Dendritic cell treated with granulocyte-macrophage colony-stimulating factor and Interleukin-4, amounts not matched to agents 40 ng/mL and 50 ng/mL, for 4 days (primary cell): ENCODE measurements around the gene ST6GAL1.
"Not testable (repeated sequence)": the region's sequence is repeated elsewhere in the genome, so short reads cannot be mapped to it uniquely, and the experiment has no call there.

ENCODE experiments used
- H3K27ac Mint-ChIP-seq: one replicate; pipeline ENCODE4 v1.8.0; 2022; ENCODE audit warnings: mild to moderate bottlenecking, mixed read lengths
- H3K27me3 Mint-ChIP-seq: one replicate; pipeline ENCODE4 v1.8.0; 2022; ENCODE audit warnings: mild to moderate bottlenecking, mixed read lengths
- H3K36me3 Mint-ChIP-seq: one replicate; pipeline ENCODE4 v1.8.0; 2022; ENCODE audit warnings: low read depth, mixed read lengths
- H3K4me1 Mint-ChIP-seq: one replicate; pipeline ENCODE4 v1.8.0; 2022; ENCODE audit warnings: low read depth, mixed read lengths
- H3K4me3 Mint-ChIP-seq: one replicate; pipeline ENCODE4 v1.8.0; 2022; ENCODE audit warnings: mild to moderate bottlenecking, moderate library complexity, mixed read lengths
- H3K9me3 Mint-ChIP-seq: one replicate; pipeline ENCODE4 v1.8.0; 2022; ENCODE audit warnings: mixed read lengths
- intact Hi-C: fragments of 100-400 bp; cut with micrococcal nuclease; formaldehyde crosslinking; loops from one replicate; pipeline ENCODE4 v1.15.0; 2022

ST6GAL1 gene

DNA sequence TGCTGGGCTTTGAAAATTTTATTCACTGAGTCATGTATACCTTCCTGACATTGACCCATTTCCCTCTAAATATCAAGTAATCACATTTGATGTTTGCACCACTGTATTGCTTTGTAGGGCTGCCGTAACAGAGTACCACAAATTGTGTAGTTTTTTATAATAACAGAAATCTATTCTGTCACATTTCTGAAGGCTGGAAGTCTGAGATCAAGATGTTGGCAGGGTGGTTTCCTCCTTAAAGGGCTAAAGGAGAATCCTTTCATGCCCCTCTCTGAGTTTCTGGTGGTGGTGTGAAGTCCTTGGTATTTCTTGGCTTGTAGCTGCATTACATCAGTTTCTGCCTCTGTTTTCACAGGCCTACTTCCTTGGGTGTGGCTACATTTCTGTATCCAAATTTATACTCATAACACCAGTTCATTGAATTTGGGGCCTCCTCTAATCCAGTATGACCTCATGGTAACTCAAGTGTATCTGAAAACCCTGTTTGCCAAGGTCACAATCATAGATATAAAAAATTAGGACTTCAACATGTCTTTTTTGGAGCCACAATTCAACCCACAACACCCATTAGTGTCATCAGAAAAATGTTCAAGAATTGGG is 29.1 kb upstream of the ST6GAL1 start:
- Mint-ChIP-seq H3K27me3 (peaks cover 1% of the 10 kb centered on the region), H3K36me3 (no peaks in the 10 kb centered on the region), H3K4me1 (peaks cover 6% of the 10 kb centered on the region), H3K4me3 (no peak overlapping the region), H3K27ac (no peak overlapping the region), H3K9me3 (no peaks in the 10 kb centered on the region)
- intact Hi-C loops: no loop called here

- peaks cover 3% of the 10 kb centered on the region for H3K27me3 Mint-ChIP-seq
- no peaks in the 10 kb centered on the region for H3K9me3 Mint-ChIP-seq
These were observed 28.2 kb upstream of the ST6GAL1 start for GRCh38 chr3:186902154-186902553.

DNA sequence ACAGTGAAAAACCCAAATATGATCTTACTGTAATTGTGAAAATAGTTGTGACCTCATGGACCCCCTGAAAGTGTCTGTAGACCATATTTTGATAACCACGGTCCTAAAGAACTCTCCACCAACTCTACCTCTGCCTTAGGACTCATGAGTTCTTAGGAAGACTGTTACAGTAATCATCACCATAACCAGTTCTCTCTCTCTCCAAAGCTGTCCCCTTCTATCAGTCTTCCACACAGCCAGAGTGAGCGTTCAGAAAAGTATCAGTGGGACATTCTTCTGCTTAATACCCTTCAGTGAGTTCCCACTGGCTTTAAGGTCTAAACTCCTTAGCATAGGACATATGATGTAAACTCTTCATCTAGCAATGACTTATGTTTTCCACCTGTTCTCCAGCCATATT is 27.6 kb upstream of the ST6GAL1 start:
- intact Hi-C loops: no loop called here
- Mint-ChIP-seq H3K27me3 (peaks cover 3% of the 10 kb centered on the region), H3K36me3 (no peaks in the 10 kb centered on the region), H3K27ac (no peak overlapping the region), H3K4me3 (no peak overlapping the region), H3K9me3 (no peaks in the 10 kb centered on the region), H3K4me1 (peaks cover 6% of the 10 kb centered on the region)

More at GRCh38 chr3:186902154-186902553, 28.2 kb upstream of the ST6GAL1 start:
- intact Hi-C loops: no loop called here
- Mint-ChIP-seq H3K36me3 (no peaks in the 10 kb centered on the region), H3K4me3 (no peak overlapping the region), H3K4me1 (peaks cover 6% of the 10 kb centered on the region), H3K27ac (no peak overlapping the region)

GRCh38 chr3:186903676-186904075 is 26.6 kb upstream of the ST6GAL1 start:
- H3K4me3 Mint-ChIP-seq, H3K9me3 Mint-ChIP-seq, H3K27me3 Mint-ChIP-seq, intact Hi-C loops, H3K36me3 Mint-ChIP-seq, H3K27ac Mint-ChIP-seq: not testable (repeated sequence)
- H3K4me1 Mint-ChIP-seq: peaks cover 12% of the 10 kb centered on the region

DNA sequence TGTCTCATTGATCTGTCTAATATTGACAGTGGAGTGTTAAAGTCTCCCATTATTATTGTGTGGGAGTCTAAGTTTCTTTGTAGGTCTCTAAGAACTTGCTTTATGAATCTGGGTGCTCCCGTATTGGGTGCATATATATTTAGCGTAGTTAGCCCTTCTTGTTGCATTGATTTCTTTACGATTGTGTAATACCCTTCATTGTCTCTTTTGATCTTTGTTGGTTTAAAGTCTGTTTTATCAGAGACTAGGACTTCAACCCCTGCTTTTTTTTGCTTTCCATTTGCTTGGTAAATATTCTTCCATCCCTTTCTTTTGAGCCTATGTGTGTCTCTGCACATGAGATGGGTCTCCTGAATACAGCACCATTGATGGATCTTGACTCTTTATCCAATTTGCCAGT is 23.3 kb upstream of the ST6GAL1 start:
- H3K27me3 Mint-ChIP-seq, H3K9me3 Mint-ChIP-seq, H3K27ac Mint-ChIP-seq, H3K4me3 Mint-ChIP-seq, intact Hi-C loops, H3K36me3 Mint-ChIP-seq: not testable (repeated sequence)
- H3K4me1 Mint-ChIP-seq: peaks cover 16% of the 10 kb centered on the region

DNA sequence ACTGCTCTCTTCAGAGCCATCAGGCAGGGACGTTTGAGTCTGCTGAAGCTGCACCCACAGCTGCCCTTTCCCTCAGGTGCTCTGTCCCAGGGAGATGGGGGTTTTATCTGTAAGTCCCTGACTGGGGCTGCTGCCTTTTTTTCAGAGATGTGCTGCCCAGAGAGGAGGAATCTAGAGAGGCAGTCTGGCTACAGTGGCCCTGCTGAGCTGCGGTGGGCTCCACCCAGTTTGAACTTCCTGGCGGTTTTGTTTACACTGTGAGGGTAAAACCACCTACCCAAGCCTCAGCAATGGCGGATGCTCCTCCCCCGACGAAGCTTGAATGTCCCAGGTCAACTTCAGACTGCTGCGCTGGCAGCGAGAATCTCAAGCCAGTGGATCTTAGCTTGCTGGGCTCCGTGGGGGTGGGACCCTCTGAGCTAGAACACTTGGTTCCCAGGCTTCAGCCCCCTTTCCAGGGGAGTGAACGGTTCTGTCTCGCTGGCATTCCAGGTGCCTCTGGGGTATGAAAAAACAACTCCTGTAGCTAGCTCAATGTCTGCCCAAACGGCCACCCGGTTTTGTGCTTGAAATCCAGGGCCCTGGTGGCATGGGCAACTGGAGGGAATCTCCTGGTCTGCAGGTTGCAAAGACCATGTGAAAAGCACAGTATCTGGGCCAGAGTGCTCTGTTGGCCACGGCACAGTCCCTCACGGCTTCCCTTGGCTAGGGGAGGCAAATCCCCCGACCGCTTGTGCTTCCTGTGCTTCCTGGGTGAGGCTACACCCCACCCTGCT is 21.1 kb upstream of the ST6GAL1 start:
- intact Hi-C loops: no loop called here
- Mint-ChIP-seq H3K4me1 (peaks cover 28% of the 10 kb centered on the region), H3K9me3 (no peaks in the 10 kb centered on the region), H3K27ac (no peak overlapping the region), H3K36me3 (no peaks in the 10 kb centered on the region), H3K27me3 (peaks cover 2% of the 10 kb centered on the region), H3K4me3 (no peak overlapping the region)

DNA sequence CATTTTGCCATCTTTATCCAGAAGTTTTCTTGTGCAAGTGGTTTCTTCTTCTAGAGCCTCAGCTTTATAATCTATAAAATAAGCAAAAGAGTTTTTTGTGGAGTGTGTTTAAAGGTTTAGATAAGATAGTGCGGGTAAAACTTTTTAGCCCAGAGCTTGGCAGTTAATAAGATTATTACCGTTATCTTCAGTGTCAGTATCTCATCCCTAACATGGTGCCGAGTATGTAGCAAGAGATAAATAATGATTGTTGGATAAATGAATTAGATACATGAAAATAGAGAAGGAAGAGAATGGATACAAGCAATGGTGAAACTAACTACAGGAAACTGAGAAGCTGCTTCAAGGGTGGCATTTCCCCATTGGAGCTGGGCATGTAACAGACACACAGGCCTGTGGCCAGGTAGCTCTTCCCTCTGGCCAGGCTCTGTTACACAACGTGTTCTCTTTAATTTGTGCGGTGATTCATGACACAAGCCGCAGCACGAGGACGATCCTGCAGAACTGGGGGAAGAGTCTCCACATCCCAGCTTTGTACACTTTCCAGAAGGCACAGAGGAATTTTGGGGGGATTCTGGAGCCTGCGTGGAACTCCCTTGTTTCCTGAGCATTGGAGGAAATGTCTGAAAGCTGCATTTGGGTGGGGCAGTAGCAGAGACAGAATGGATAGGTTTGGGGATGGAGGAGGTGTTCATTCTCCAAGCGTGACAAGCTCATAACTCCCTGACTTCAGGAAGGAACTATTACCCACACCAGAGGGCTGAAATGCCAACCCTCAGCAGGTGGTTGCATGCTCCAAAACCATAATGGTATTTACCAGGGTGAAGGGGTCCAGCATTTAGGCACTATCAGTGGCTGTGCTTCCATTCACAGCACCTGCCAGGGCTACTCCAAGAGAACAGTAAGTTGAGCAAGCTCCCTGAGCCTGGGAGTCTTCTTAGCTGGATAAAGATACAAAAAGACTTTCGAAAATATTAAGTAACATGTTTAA is 14.2 kb upstream of the ST6GAL1 start:
- Mint-ChIP-seq H3K4me1 (peaks cover 30% of the 10 kb centered on the region), H3K27me3 (no peaks in the 10 kb centered on the region), H3K4me3 (no peak overlapping the region), H3K36me3 (no peaks in the 10 kb centered on the region), H3K9me3 (no peaks in the 10 kb centered on the region), H3K27ac (peak overlapping the region; percentile 55)
- intact Hi-C loops: no loop called here

GRCh38 chr3:186917512-186918312 is 12.6 kb upstream of the ST6GAL1 start:
- Mint-ChIP-seq H3K4me1 (peaks cover 30% of the 10 kb centered on the region), H3K4me3 (no peak overlapping the region), H3K36me3 (no peaks in the 10 kb centered on the region), H3K9me3 (no peaks in the 10 kb centered on the region), H3K27me3 (no peaks in the 10 kb centered on the region), H3K27ac (no peak overlapping the region)
- intact Hi-C loops: no loop called here

DNA sequence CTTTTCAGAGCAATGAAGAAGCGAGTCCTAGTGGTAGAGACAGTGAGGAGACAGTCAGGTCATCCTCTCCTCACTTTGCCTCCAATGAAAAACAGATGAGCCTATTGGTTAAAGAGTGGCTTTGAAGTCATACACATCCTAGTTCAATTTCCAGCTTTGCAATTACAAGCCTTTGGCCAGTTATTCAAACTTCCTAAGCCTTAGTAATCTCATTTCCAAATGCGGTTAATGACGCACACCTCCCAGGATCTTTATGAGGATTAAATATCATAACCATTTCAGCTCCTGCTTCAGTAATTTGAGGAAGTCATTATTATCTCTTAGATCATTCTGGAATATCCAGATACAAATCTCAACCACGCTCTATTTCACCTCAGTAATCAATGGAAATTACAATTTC is 10.0 kb upstream of the ST6GAL1 start:
- Mint-ChIP-seq H3K4me3 (no peak overlapping the region), H3K9me3 (no peaks in the 10 kb centered on the region), H3K4me1 (peaks cover 14% of the 10 kb centered on the region), H3K27me3 (no peaks in the 10 kb centered on the region), H3K27ac (no peak overlapping the region), H3K36me3 (no peaks in the 10 kb centered on the region)
- intact Hi-C loops: no loop called here

DNA sequence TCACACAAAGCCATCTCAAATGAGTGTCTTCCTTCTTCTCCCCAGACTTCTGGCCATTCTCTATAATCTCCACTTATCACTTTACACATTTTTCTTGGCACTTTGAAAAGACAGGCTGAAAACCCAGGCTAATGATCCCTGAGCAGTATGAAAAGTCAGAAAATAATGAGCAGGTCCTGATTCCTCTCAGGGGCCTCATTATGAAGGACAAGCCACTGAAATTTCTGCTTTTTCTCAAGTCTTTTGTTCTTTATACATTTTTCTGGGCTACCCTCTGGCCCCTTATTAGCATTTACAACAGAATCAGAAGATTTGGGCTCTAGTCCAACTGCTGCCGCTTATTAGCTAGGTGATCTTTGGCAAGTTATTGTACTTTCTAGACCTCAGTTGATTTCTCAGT is 9.5 kb upstream of the ST6GAL1 start:
- intact Hi-C loops: no loop called here
- Mint-ChIP-seq H3K36me3 (no peaks in the 10 kb centered on the region), H3K4me3 (no peak overlapping the region), H3K9me3 (no peaks in the 10 kb centered on the region), H3K4me1 (peaks cover 12% of the 10 kb centered on the region), H3K27ac (no peak overlapping the region), H3K27me3 (no peaks in the 10 kb centered on the region)

DNA sequence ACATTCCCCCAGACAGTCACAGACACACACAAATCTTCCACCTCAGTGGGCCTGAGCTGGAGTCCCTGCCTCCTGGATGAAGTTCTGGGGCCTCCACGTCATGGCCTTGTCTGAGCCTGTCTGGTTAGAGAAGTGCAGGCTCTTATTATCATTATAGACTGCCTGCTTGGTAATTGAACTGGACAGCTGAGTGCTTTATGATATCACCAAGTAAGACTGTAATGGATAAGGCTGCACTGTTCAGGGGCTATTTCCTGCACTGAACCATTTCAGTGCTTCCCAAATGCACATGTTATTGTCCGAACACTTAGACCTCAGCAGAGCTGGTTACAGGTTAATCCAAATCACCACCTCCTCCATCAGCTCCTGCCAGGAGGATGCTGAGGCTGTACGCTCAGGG is 8.7 kb upstream of the ST6GAL1 start:
- no peak overlapping the region for H3K4me3 Mint-ChIP-seq
- H3K9me3 Mint-ChIP-seq: no peaks in the 10 kb centered on the region
- H3K27ac Mint-ChIP-seq: no peak overlapping the region

DNA sequence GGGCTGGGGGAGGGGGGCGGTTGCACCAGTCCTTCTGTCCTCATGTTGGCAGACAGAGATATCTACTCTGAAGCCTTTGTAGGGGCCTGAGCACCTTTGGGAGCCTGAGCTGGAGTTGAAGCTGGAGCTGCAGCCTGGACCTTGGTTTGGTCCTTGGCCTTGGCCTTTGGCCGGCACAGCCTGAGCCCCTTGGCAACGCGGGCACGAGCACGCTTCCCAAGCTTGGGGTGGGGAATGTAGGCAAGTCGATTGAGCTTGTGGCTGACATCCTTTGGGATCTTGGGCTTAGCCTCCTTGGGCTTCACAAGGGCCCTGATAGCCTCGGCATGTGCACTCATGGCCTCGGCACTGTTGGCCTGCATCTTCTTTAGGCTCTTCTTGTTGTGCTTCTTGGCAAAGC is 8.1 kb upstream of the ST6GAL1 start:
- Mint-ChIP-seq H3K4me3 (no peak overlapping the region), H3K36me3 (no peaks in the 10 kb centered on the region), H3K9me3 (no peaks in the 10 kb centered on the region), H3K27me3 (no peaks in the 10 kb centered on the region), H3K4me1 (peaks cover 10% of the 10 kb centered on the region), H3K27ac (no peak overlapping the region)
- intact Hi-C loops: no loop called here

More for the DNA sequence above, 8.7 kb upstream of the ST6GAL1 start:
- Mint-ChIP-seq H3K27me3 (no peaks in the 10 kb centered on the region), H3K36me3 (no peaks in the 10 kb centered on the region), H3K4me1 (peaks cover 11% of the 10 kb centered on the region)
- intact Hi-C loops: no loop called here

- H3K9me3 Mint-ChIP-seq: no peaks in the 10 kb centered on the region
- H3K4me1 Mint-ChIP-seq: peaks cover 10% of the 10 kb centered on the region
- H3K27me3 Mint-ChIP-seq: no peaks in the 10 kb centered on the region
- no peaks in the 10 kb centered on the region for H3K36me3 Mint-ChIP-seq
- intact Hi-C loops: no loop called here
- H3K27ac Mint-ChIP-seq: no peak overlapping the region
- H3K4me3 Mint-ChIP-seq: no peak overlapping the region
These were observed 7.5 kb upstream of the ST6GAL1 start for GRCh38 chr3:186922790-186923189.
